Measurements from ENCODE around the gene SCP2.

Gene SCP2

DNA sequence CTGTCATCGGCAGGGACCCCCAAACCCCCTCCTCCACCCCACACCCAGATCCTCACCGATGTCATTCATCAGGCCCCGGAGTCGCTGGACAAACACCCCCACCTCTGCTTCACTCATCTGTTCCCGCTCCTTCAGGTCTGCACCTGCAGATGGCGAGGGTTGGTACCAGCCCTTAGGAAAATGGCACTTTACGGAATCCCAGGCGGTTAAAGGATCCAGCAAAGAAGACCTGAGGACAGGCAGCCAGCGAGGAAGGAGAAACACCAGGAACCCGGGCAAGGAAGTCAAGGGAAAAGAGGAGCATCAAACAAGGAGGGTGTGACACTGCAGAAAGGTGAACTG is 19.3 kb upstream of the SCP2 start:
- TF ChIP-seq, protein P1, sequence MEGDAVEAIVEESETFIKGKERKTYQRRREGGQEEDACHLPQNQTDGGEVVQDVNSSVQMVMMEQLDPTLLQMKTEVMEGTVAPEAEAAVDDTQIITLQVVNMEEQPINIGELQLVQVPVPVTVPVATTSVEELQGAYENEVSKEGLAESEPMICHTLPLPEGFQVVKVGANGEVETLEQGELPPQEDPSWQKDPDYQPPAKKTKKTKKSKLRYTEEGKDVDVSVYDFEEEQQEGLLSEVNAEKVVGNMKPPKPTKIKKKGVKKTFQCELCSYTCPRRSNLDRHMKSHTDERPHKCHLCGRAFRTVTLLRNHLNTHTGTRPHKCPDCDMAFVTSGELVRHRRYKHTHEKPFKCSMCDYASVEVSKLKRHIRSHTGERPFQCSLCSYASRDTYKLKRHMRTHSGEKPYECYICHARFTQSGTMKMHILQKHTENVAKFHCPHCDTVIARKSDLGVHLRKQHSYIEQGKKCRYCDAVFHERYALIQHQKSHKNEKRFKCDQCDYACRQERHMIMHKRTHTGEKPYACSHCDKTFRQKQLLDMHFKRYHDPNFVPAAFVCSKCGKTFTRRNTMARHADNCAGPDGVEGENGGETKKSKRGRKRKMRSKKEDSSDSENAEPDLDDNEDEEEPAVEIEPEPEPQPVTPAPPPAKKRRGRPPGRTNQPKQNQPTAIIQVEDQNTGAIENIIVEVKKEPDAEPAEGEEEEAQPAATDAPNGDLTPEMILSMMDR (IDR thresholded peaks at IDR 0.05; ENCODE audit: control insufficient read depth, extremely low read depth, insufficient read depth), result no peak
- no peak for DNase-seq (ENCODE audit: low read depth)
- no peak overlapping the region for H3K4me3 ChIP-seq (ENCODE audit: low read depth, low read length)

DNA sequence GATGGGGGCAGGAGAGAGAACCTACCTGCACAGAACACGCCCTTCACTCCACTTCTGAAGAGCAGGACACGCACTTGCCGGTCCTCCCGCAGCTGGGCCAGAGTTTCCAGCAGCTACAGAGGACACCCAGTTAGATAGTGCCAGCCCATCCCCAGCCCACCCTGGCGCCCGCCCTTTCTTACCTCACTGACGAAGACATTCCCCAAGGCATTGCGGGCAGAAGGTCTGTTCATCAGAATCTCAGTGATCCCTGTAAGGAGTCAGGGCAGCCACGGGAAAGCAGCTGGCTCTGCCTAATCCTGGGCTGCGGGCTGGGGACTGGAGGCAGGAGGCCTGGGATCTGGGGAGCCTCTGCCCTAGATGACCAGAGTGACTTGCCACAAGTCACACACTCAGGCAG is 15.5 kb upstream of the SCP2 start:
- TF ChIP-seq, protein P1 (IDR thresholded peaks at IDR 0.05; ENCODE audit: control insufficient read depth, extremely low read depth, insufficient read depth), result no peak
- H3K4me3 ChIP-seq (ENCODE audit: low read depth, low read length), result no peak overlapping the region
- no peak for DNase-seq (ENCODE audit: low read depth)

DNA sequence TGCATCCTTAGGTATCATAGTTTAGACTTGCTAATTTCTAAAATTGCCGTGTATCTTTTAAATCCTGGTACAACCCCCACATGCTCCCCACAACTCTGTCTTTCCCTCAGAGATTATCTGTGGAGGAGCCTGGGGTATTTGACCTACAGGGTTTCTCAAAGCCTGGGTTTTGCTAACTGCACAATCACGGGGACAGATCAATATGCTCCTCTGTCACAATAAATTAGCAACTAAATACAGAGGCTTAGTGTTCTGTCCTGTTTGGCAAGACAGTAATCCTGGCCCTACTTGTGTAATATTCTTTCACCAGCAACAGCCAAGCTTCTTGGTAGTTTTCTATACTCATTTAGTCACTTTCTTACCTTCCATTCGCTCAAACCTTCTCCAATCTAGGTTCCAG is 14.1 kb upstream of the SCP2 start:
- no peak for DNase-seq (ENCODE audit: low read depth)
- H3K4me3 ChIP-seq (ENCODE audit: low read depth, low read length), result no peak overlapping the region
- TF ChIP-seq, protein P1 (IDR thresholded peaks at IDR 0.05; ENCODE audit: control insufficient read depth, extremely low read depth, insufficient read depth), result no peak

DNA sequence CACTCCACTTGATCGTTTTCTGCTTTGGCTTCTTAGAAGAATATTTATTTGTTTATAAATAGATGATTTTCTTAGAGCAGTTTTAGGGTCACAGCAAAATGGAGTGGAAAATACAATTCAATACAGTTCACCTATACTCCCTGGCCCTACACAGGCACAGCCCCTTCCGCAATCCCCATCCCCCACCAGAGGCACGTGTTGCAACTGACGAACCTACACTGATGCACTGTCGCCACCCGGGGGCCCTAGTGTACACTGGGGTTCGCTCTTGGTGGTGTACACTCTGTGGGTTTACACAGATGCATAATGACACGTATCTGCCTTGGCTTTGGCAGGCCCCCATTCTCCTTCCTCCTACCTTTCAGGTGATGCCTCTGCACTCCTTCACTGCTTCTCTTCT is 13.5 kb upstream of the SCP2 start:
- TF ChIP-seq, protein P1 (IDR thresholded peaks at IDR 0.05; ENCODE audit: control insufficient read depth, extremely low read depth, insufficient read depth), result no peak
- no peak overlapping the region for H3K4me3 ChIP-seq (ENCODE audit: low read depth, low read length)
- DNase-seq (ENCODE audit: low read depth), result no peak

DNA sequence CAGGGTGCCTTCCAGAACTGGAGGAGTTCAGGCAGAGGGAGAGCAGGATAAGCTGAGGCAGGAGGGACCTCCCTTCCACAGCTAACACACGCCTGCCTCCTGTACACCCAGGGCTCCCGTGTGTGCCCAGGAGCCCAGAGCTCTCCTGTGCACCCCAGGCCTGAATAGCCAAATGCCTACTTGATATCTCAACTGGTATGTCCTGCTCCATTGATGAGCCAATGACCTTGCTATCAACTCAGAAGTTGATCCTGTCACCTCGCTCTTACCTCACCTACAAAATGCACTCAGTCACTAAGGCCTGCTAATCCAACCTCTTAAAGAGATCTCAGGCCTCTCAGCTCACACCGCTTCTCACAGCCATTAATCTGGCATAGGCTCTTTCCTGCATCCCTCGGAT is 12.6 kb upstream of the SCP2 start:
- TF ChIP-seq, protein P1 (IDR thresholded peaks at IDR 0.05; ENCODE audit: control insufficient read depth, extremely low read depth, insufficient read depth), result no peak
- no peak overlapping the region for H3K4me3 ChIP-seq (ENCODE audit: low read depth, low read length)
- no peak for DNase-seq (ENCODE audit: low read depth)

DNA sequence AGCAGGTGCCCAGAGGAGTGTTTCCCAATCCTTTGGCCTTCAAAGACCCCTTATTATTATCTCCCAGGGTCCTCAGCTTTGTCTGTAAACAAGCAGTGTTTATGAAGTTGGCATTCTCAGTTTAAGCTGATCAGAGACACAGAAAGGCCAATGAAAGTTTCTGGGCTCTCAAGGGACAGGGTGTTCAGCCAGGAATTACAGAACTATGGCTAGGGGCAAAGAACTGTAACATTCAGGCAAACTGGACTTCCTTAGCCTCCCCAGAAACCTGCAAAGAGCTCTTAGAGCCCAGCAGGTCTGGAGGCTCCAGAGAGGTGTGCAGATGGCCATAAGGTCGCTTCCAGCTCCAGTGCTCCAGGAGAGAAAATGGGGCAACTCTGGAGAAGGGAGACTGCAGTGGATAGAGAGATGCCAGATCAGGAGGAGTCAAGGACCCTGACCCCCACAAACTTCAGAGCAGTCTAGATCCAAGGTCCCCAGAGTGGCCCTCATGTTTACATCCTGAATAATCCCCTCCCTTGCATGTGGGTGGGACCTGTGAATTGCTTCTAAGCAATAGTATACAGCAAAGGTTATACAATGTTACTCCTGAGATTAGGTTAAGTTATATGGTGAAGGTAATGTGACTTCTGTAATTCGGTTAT is 11.7 kb upstream of the SCP2 start:
- no peak overlapping the region for H3K4me3 ChIP-seq (ENCODE audit: low read depth, low read length)
- TF ChIP-seq, protein P1 (IDR thresholded peaks at IDR 0.05; ENCODE audit: control insufficient read depth, extremely low read depth, insufficient read depth), result no peak
- DNase-seq (ENCODE audit: low read depth), result no peak

DNA sequence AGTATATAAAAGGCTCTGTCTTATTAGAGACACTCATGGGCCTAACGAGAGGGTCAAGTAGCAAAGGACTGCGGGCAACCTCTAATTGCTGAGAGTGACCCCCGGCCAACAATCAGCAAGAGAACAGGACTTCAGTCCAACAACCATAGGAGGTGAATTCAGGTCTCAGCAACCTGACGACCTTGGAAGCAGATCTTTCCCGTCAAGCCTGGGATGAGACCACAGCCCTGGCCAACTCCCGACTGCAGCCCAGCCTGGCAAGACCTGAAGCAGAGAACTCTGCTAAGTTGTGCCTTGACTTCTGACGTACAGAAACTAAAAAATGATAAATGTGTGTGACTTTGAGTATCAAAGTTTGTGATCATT is 11.2 kb upstream of the SCP2 start:
- H3K4me3 ChIP-seq (ENCODE audit: low read depth, low read length), result no peak overlapping the region
- no peak for DNase-seq (ENCODE audit: low read depth)
- TF ChIP-seq, protein P1 (IDR thresholded peaks at IDR 0.05; ENCODE audit: control insufficient read depth, extremely low read depth, insufficient read depth), result no peak

Data from LNCaP clone FGC (cell line).